Measurements from ENCODE around the gene TIAL1.
A peak's percentile ranks its signal among the peaks of the same experiment; 100 is the strongest.

DNA sequence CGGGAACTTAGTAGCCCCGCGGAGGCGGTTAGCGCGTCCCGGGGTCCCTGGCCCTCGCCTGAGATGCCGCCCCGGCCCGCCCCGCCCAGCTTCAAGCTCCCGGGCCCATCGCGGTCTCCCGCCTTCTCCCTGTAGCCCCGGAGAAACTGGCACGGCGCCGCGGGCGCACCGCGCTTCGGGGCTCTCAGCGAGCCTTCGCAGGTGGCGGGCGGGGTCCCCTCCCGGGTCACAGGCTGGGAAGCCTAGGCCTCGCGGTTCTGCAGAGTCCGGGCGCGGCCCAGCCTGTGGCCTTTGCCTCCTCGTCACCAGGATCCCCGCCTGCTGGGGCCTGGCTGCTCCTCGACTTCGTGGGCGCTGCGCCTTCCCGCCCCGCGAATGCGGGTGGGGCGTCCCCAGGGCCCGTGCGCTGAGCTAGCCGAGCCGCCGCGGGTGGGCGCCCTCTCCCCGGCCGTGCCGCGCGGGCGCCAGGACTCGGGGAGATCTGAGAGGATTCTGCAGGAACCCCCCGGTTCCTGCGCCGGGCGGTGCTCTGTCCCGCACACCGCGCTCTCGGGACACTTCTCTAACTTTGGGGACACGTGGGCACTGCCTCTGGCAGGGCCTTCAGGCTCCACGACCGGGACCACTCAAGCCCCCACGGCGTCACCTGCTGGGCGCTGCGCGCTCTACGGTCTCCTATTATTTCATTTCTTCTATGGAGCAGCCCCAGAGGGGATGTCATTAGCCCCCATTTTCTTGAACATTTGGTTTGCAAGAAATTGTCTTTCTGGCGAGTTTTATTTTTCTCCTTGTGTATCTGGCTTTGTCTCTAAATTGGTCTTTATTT, 53.6 kb downstream of the TIAL1 start:
- TF ChIP-seq, protein P1, sequence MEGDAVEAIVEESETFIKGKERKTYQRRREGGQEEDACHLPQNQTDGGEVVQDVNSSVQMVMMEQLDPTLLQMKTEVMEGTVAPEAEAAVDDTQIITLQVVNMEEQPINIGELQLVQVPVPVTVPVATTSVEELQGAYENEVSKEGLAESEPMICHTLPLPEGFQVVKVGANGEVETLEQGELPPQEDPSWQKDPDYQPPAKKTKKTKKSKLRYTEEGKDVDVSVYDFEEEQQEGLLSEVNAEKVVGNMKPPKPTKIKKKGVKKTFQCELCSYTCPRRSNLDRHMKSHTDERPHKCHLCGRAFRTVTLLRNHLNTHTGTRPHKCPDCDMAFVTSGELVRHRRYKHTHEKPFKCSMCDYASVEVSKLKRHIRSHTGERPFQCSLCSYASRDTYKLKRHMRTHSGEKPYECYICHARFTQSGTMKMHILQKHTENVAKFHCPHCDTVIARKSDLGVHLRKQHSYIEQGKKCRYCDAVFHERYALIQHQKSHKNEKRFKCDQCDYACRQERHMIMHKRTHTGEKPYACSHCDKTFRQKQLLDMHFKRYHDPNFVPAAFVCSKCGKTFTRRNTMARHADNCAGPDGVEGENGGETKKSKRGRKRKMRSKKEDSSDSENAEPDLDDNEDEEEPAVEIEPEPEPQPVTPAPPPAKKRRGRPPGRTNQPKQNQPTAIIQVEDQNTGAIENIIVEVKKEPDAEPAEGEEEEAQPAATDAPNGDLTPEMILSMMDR (IDR thresholded peaks at IDR 0.05) = peak; percentile 26 to 53 (median 48)
- no peak for TF ChIP-seq POLR2AphosphoS5 (IDR thresholded peaks at IDR 0.05)
